WTC11 (cell line): ENCODE data around the gene PRKAA2.
"Not testable (repeated sequence)": the region's sequence is repeated elsewhere in the genome, so short reads cannot be mapped to it uniquely, and the experiment has no call there.

Source experiments
- ATF3 ChIP-seq: sonication (generic); formaldehyde crosslinking; conservative IDR thresholded peaks from 2 replicates; pipeline ENCODE4 v1.8.1; 2022; ENCODE audit warnings: mild to moderate bottlenecking, missing genetic modification reagents
- CREB1 ChIP-seq: sonication (generic); formaldehyde crosslinking; IDR thresholded peaks from 2 replicates; pipeline ENCODE4 v1.8.0; 2023; ENCODE audit warnings: mild to moderate bottlenecking, missing genetic modification reagents
- CTCF ChIP-seq: fragments of 200-600 bp; IDR thresholded peaks from 2 replicates; pipeline ENCODE4 v1.8.0; 2022; ENCODE audit warnings: antibody characterized with exemption
- GRHL2 ChIP-seq: fragments of 250-450 bp; sonication (Bioruptor Pico); IDR thresholded peaks from 2 replicates; pipeline ENCODE4 v1.8.0; 2022; ENCODE audit warnings: mild to moderate bottlenecking, moderate library complexity; ENCODE audit not compliant: insufficient replicate concordance, severe bottlenecking
- MLX ChIP-seq: sonication (generic); formaldehyde crosslinking; IDR thresholded peaks from 2 replicates; pipeline ENCODE4 v1.8.1; 2023; ENCODE audit warnings: mild to moderate bottlenecking, missing genetic modification reagents, moderate library complexity
- NFYB ChIP-seq: sonication (generic); formaldehyde crosslinking; conservative IDR thresholded peaks from 2 replicates; pipeline ENCODE4 v1.8.0; 2022; ENCODE audit warnings: low read depth, missing genetic modification reagents
- NR1H2 ChIP-seq: sonication (generic); formaldehyde crosslinking; IDR thresholded peaks from 2 replicates; pipeline ENCODE4 v1.9.0; 2021; ENCODE audit warnings: mild to moderate bottlenecking, moderate library complexity, missing genetic modification reagents
- NR2C2 ChIP-seq: sonication (generic); formaldehyde crosslinking; IDR thresholded peaks from 2 replicates; pipeline ENCODE4 v1.8.0; 2022; ENCODE audit warnings: mild to moderate bottlenecking, missing genetic modification reagents
- SMAD3 ChIP-seq: sonication (generic); formaldehyde crosslinking; IDR thresholded peaks from 2 replicates; pipeline ENCODE4 v1.8.0; 2022; ENCODE audit warnings: missing genetic modification reagents, mild to moderate bottlenecking, borderline replicate concordance
- TP53 ChIP-seq: sonication (generic); formaldehyde crosslinking; IDR thresholded peaks from 2 replicates; pipeline ENCODE4 v1.8.1; 2023; ENCODE audit warnings: mild to moderate bottlenecking, missing genetic modification reagents
- ZNF232 ChIP-seq: sonication (generic); formaldehyde crosslinking; IDR thresholded peaks from 2 replicates; pipeline ENCODE4 v1.8.0; 2022; ENCODE audit warnings: mild to moderate bottlenecking, missing genetic modification reagents
- ZNF263 ChIP-seq: sonication (generic); formaldehyde crosslinking; IDR thresholded peaks from 2 replicates; pipeline ENCODE4 v1.8.1; 2022; ENCODE audit warnings: low read depth, mild to moderate bottlenecking, moderate library complexity, missing genetic modification reagents

GRCh38 chr1:56610770-56611169 lies 34.3 kb upstream of the PRKAA2 start:
- not testable (repeated sequence) for TF ChIP-seq NFYB (CRISPR knock-in tag); MLX (CRISPR knock-in tag); CREB1 (CRISPR knock-in tag); CTCF; ATF3; ZNF263 (CRISPR knock-in tag); SMAD3; TP53 (CRISPR knock-in tag); NR2C2 (CRISPR knock-in tag); ZNF232; NR1H2; GRHL2 (CRISPR knock-in tag)
